ENCODE results near the gene PLEK2.
"Not testable (repeated sequence)": the region's sequence is repeated elsewhere in the genome, so short reads cannot be mapped to it uniquely, and the experiment has no call there.

PLEK2 gene

GRCh38 chr14:67426983-67427606, 15.1 kb upstream of the PLEK2 start:
- peak; percentile 80 for DNase-seq

- DNase-seq, result no peak
Measured at GRCh38 chr14:67426161-67426560, 14.2 kb upstream of the PLEK2 start.

GRCh38 chr14:67425608-67426007, 13.6 kb upstream of the PLEK2 start:
- DNase-seq, result no peak

- no peak for DNase-seq
Measured at GRCh38 chr14:67424539-67424938, 12.6 kb upstream of the PLEK2 start.

GRCh38 chr14:67423424-67423823, 11.5 kb upstream of the PLEK2 start:
- no peak for DNase-seq

- no peak for DNase-seq
Measured at GRCh38 chr14:67421356-67422224, 9.6 kb upstream of the PLEK2 start.

GRCh38 chr14:67420102-67420739, 8.3 kb upstream of the PLEK2 start:
- no peak for DNase-seq

- no peak for DNase-seq
Measured at GRCh38 chr14:67418401-67419191, 6.6 kb upstream of the PLEK2 start.

GRCh38 chr14:67417633-67418032, 5.7 kb upstream of the PLEK2 start:
- no peak for DNase-seq

- DNase-seq, result no peak
Measured at GRCh38 chr14:67416810-67417209, 4.8 kb upstream of the PLEK2 start.

GRCh38 chr14:67416085-67416484, 4.1 kb upstream of the PLEK2 start:
- no peak for DNase-seq

- DNase-seq, result not testable (repeated sequence)
Measured at GRCh38 chr14:67415610-67416009, 3.6 kb upstream of the PLEK2 start.

- DNase-seq, result no peak
Measured at GRCh38 chr14:67413806-67414769, 2.1 kb upstream of the PLEK2 start.

- DNase-seq, result no peak
Measured at GRCh38 chr14:67411370-67411769, 595 bp downstream of the PLEK2 start.

GRCh38 chr14:67410313-67410712, 1.7 kb downstream of the PLEK2 start:
- DNase-seq, result no peak

- DNase-seq, result no peak
Measured at GRCh38 chr14:67409461-67409860, 2.5 kb downstream of the PLEK2 start.

- not testable (repeated sequence) for DNase-seq
Measured at GRCh38 chr14:67408122-67408801, 3.7 kb downstream of the PLEK2 start.

GRCh38 chr14:67405771-67406170, 6.2 kb downstream of the PLEK2 start:
- DNase-seq, result no peak

- DNase-seq, result no peak
Measured at GRCh38 chr14:67400434-67400833, 11.5 kb downstream of the PLEK2 start.

- no peak for DNase-seq
Measured at GRCh38 chr14:67397536-67397935, 14.4 kb downstream of the PLEK2 start.

GRCh38 chr14:67396381-67396970, 15.5 kb downstream of the PLEK2 start:
- DNase-seq, result no peak

Measured in midbrain (tissue), 1 donor.